Hepatocyte (in vitro differentiated cells): Measurements from ENCODE around the gene MBTPS1. TPM values are rescaled to one million over a fixed set of nuclear protein-coding genes. Genes with fewer than 3 reads are reported as not detected.

ENCODE experiments used
- DNase-seq: peaks from one replicate; pipeline ENCODE4 v3.0.0-alpha.2; 2016; ENCODE audit warnings: low spot score
- H2AFZ ChIP-seq: fragments of 200-600 bp; sonication (generic); 2 replicates; pipeline ENCODE4 v1.6.0; 2016; ENCODE audit warnings: antibody characterized with exemption, mild to moderate bottlenecking
- H3K27ac ChIP-seq: fragments of 200-600 bp; sonication (generic); 2 replicates; pipeline ENCODE4 v1.5.1; 2016; ENCODE audit warnings: mild to moderate bottlenecking
- H3K27me3 ChIP-seq: fragments of 200-600 bp; sonication (generic); 2 replicates; pipeline ENCODE4 v1.6.1; 2016
- H3K36me3 ChIP-seq: fragments of 200-600 bp; sonication (generic); replicated peaks from 2 replicates; pipeline ENCODE4 v1.5.1; 2016; ENCODE audit warnings: low read depth; ENCODE audit not compliant: insufficient read depth
- H3K4me1 ChIP-seq: fragments of 200-600 bp; sonication (generic); 2 replicates; pipeline ENCODE4 v1.5.1; 2016; ENCODE audit warnings: mild to moderate bottlenecking, moderate library complexity; ENCODE audit not compliant: insufficient read depth
- H3K4me2 ChIP-seq: fragments of 200-600 bp; sonication (generic); 2 replicates; pipeline ENCODE4 v1.6.0; 2016
- H3K4me3 ChIP-seq: fragments of 200-600 bp; sonication (generic); 2 replicates; pipeline ENCODE4 v1.5.1; 2016; ENCODE audit warnings: mild to moderate bottlenecking
- H3K79me2 ChIP-seq: fragments of 200-600 bp; sonication (generic); 2 replicates; pipeline ENCODE4 v1.6.0; 2017; ENCODE audit warnings: mild to moderate bottlenecking
- H3K9me2 ChIP-seq: fragments of 200-600 bp; sonication (generic); replicated peaks from 2 replicates; pipeline ENCODE4 v1.6.0; 2017; ENCODE audit warnings: mild to moderate bottlenecking; ENCODE audit not compliant: insufficient read depth
- H3K9me3 ChIP-seq: fragments of 200-600 bp; sonication (generic); 2 replicates; pipeline ENCODE4 v1.5.1; 2016; ENCODE audit warnings: low read depth, mild to moderate bottlenecking
- H4K20me1 ChIP-seq: fragments of 200-600 bp; sonication (generic); 2 replicates; pipeline ENCODE4 v1.6.0; 2016; ENCODE audit warnings: mild to moderate bottlenecking; ENCODE audit not compliant: insufficient read depth, poor library complexity, severe bottlenecking
- EZH2 ChIP-seq: fragments of 200-600 bp; sonication (generic); IDR thresholded peaks from 2 replicates; pipeline ENCODE4 v1.6.1; 2016; ENCODE audit warnings: antibody characterized with exemption, mild to moderate bottlenecking, borderline replicate concordance
- EZH2phosphoT487 ChIP-seq: fragments of 200-600 bp; sonication (generic); IDR thresholded peaks from one replicate; pipeline ENCODE4 v1.6.1; 2018; ENCODE audit warnings: antibody characterized with exemption, mild to moderate bottlenecking, low read depth, moderate library complexity; ENCODE audit not compliant: unreplicated experiment, severe bottlenecking
- WGBS: methylation state at CpG from one replicate; pipeline ENCODE4 v1.1.6; 2016; ENCODE audit warnings: low lambda C conversion rate; ENCODE audit errors: missing lambda C conversion rate; 5-methylcytosine and 5-hydroxymethylcytosine counted together
- polyA plus RNA-seq: library from polyadenylated mRNA; unstranded; fragments of >200 nt; fragmentation: Nextera tagmentation; extraction: Ambion mirVana; gene quantifications from 2 replicates; pipeline ENCODE4 v1.2.1, GENCODE V29; 2016
- total RNA-seq: library from RNA; depleted of rRNA; stranded (reverse); fragments of >200 nt; gene quantifications from 2 replicates; pipeline ENCODE4 v1.2.3, GENCODE V29; 2014
- TF ChIP-seq, protein P1 (sequence below): fragments of 200-600 bp; sonication (generic); IDR thresholded peaks from 2 replicates; pipeline ENCODE4 v1.5.1; 2016; ENCODE audit warnings: antibody characterized with exemption, mild to moderate bottlenecking; ENCODE audit not compliant: poor library complexity

The MBTPS1 gene
- total and polyA plus RNA-seq, 2 experiments from 2014 or later, result 65.9 to 76.8 TPM

DNA sequence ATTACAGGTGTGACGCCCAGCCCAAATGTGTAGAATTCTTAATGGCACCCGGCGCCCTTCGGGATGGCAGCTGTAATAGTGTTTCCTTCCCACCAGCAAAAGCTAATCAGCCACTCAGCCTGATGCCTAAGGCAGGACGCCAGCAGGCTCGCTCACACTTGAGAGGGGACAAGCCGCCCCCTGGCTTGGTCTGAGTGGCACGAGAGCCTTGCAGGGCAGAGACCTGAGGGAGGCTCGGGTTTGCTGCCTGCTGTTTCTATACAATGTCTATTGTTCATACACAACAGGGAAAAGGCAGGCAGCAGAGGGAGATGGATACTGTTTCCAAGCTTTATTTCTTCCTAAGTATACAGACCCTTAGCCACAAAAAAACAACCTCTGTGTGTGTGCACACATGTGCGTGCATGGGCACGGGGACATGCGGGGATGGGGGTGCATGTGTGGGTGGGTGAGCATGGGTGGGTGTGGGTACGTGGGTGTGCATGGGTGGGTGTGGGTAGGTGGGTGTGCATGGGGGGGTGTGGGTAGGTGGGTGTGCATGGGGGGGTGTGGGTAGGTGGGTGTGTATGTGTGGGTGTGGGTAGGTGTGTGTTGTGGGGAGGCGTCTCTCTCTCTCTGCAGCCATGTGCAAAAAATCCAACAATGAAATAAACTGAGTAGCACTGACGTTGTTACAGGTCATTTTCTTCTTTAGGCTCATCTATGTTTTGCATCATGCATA lies 84.1 kb downstream of the MBTPS1 start:
- no peak overlapping the region for H3K4me3 ChIP-seq
- TF ChIP-seq EZH2phosphoT487 (no peak), EZH2 (no peak)
- TF ChIP-seq, protein P1, sequence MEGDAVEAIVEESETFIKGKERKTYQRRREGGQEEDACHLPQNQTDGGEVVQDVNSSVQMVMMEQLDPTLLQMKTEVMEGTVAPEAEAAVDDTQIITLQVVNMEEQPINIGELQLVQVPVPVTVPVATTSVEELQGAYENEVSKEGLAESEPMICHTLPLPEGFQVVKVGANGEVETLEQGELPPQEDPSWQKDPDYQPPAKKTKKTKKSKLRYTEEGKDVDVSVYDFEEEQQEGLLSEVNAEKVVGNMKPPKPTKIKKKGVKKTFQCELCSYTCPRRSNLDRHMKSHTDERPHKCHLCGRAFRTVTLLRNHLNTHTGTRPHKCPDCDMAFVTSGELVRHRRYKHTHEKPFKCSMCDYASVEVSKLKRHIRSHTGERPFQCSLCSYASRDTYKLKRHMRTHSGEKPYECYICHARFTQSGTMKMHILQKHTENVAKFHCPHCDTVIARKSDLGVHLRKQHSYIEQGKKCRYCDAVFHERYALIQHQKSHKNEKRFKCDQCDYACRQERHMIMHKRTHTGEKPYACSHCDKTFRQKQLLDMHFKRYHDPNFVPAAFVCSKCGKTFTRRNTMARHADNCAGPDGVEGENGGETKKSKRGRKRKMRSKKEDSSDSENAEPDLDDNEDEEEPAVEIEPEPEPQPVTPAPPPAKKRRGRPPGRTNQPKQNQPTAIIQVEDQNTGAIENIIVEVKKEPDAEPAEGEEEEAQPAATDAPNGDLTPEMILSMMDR, result no peak
- H4K20me1 ChIP-seq, result no peaks in the 10 kb centered on the region
- H3K9me3 ChIP-seq, result no peaks in the 10 kb centered on the region
- H3K79me2 ChIP-seq, result no peaks in the 10 kb centered on the region
- no peak for DNase-seq
- H3K9me2 ChIP-seq, result no peaks in the 10 kb centered on the region
- H3K27ac ChIP-seq, result no peak overlapping the region
- H3K36me3 ChIP-seq, result no peaks in the 10 kb centered on the region
- H3K4me2 ChIP-seq, result no peak overlapping the region
- H3K4me1 ChIP-seq, result no peaks in the 10 kb centered on the region
- WGBS, result 81% methylated on average over 13 of the region's 15 CpGs
- H3K27me3 ChIP-seq, result no peaks in the 10 kb centered on the region
- no peak overlapping the region for H2AFZ ChIP-seq

DNA sequence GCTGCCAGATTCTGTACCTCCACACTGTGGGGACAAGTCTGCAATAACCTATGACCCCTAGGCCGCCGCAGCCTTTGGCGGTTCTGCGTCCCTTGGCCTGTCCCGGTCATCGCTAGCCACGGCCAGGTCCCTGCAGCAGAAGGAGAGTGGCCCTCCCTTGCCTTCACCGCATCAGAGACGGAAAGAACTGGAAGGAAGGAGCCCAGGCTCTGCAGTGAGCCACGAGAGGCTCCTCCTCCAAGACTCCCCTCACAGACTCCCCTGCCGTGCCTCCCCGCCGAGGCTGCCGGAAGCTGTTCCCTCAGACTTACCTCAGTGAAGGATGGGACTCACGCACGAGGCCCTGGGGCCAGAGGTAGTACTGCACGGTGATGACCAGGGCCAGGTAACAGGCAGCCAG lies 85.2 kb downstream of the MBTPS1 start:
- no peak for DNase-seq
- H4K20me1 ChIP-seq, result no peaks in the 10 kb centered on the region
- H3K4me1 ChIP-seq, result no peaks in the 10 kb centered on the region
- no peak overlapping the region for H3K27ac ChIP-seq
- H3K79me2 ChIP-seq, result no peaks in the 10 kb centered on the region
- TF ChIP-seq EZH2phosphoT487, result no peak
- 86% methylated on average over 17 of the region's 17 CpGs for WGBS
- H3K4me2 ChIP-seq, result no peak overlapping the region
- no peak overlapping the region for H3K4me3 ChIP-seq
- H3K9me3 ChIP-seq, result no peaks in the 10 kb centered on the region
- H3K9me2 ChIP-seq, result no peaks in the 10 kb centered on the region
- H2AFZ ChIP-seq, result no peak overlapping the region
- H3K36me3 ChIP-seq, result no peaks in the 10 kb centered on the region
- no peaks in the 10 kb centered on the region for H3K27me3 ChIP-seq

DNA sequence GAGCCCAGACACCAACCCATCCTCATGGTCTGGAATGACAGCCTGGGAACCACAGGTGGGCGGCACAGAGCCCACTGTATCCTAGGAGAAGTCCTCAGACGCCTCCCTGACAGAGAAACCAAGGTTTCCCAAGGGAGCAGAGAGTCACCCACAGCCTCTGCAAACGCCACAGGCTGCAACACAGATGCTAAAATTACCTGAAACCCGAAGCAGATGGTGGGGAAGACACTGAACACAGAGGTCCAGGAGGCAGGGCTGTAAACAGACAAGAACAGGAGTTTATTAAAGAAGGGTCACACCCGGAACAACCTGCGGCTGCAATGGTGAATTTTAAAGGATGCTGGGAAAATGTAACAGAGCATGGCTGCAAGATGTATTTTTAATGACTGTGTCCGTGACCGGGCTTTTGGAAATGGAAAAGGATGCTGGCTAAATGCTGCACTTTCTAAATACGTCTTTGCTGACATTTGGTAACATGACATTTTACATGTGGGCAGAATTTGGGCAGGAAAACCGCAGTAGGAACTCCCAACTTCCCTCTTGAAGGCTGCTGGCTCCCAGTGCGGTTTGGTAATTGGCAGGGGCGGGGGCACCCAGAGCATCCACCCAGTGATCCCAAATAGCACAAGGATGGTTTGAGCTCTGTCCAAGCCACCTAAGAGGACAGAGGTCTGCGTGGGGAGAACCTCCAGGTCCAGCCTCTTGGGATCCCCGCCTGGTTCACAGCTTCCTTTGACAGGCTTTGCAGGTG lies 87.3 kb downstream of the MBTPS1 start:
- no peaks in the 10 kb centered on the region for H3K79me2 ChIP-seq
- H3K27ac ChIP-seq, result no peak overlapping the region
- H3K9me2 ChIP-seq, result no peaks in the 10 kb centered on the region
- no peak overlapping the region for H3K4me3 ChIP-seq
- H2AFZ ChIP-seq, result no peak overlapping the region
- H4K20me1 ChIP-seq, result no peaks in the 10 kb centered on the region
- no peaks in the 10 kb centered on the region for H3K36me3 ChIP-seq
- H3K27me3 ChIP-seq, result no peaks in the 10 kb centered on the region
- H3K4me2 ChIP-seq, result no peak overlapping the region
- H3K9me3 ChIP-seq, result no peaks in the 10 kb centered on the region
- 87% methylated on average over 14 of the region's 14 CpGs for WGBS
- no peak for DNase-seq
- no peaks in the 10 kb centered on the region for H3K4me1 ChIP-seq
- TF ChIP-seq EZH2 (no peak), EZH2phosphoT487 (no peak)
- TF ChIP-seq, protein P1, result no peak

DNA sequence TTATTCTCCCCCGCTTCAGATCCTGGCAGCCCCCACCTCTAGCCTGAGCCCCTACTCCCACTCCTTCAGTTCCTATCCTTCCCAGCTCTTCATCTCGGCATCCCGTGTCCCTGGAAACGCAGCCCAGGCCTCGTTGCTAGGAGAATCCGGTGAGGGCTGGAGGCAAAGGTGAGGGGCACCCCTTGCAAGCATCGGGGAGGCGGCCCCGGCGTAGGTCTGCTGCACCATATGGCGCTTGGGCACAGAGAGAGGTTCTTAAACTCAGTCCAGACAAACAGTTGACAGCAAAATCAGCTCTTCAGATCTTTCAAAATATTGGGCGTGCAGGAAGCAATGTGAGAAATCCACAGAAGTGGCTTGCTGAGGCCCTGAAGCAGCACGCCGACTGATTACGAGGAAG lies 89.1 kb downstream of the MBTPS1 start:
- no peak overlapping the region for H3K4me2 ChIP-seq
- H3K9me2 ChIP-seq, result no peaks in the 10 kb centered on the region
- no peaks in the 10 kb centered on the region for H3K27me3 ChIP-seq
- no peaks in the 10 kb centered on the region for H4K20me1 ChIP-seq
- DNase-seq, result no peak
- no peak overlapping the region for H3K27ac ChIP-seq
- H3K36me3 ChIP-seq, result no peaks in the 10 kb centered on the region
- no peak overlapping the region for H2AFZ ChIP-seq
- TF ChIP-seq EZH2 (no peak), EZH2phosphoT487 (no peak)
- TF ChIP-seq, protein P1, result no peak
- no peaks in the 10 kb centered on the region for H3K9me3 ChIP-seq
- H3K4me1 ChIP-seq, result no peaks in the 10 kb centered on the region
- 86% methylated on average over 15 of the region's 15 CpGs for WGBS
- H3K79me2 ChIP-seq, result no peaks in the 10 kb centered on the region
- H3K4me3 ChIP-seq, result no peak overlapping the region
